Right lobe of liver (tissue), 4 donors: ENCODE results near the gene TET1.

Source experiments
- CTCF ChIP-seq, 4 donors: fragments of 200-600 bp in 3 of 4; fragments of 450-650 bp in 1 of 4; IDR thresholded peaks; one replicate each; pipeline versions ENCODE4 v1.5.1 to v1.8.0; 2016 to 2022; ENCODE audit warnings: antibody characterized with exemption in 4 of 4, mild to moderate bottlenecking in 2 of 4
- POLR2A ChIP-seq: fragments of 450-650 bp; IDR thresholded peaks from one replicate; pipeline ENCODE4 v1.6.1; 2017; ENCODE audit warnings: antibody characterized with exemption, mild to moderate bottlenecking
- donor health status: DM: no; HTN: no; CAD: no.
- donor health status: DM: no; HTN: no; CAD: no.
- donor health status: DM: no; HTN: yes; CAD: no.

GRCh38 chr10:68559251-68559650 is 886 bp upstream of the TET1 start:
- TF ChIP-seq CTCF (IDR thresholded peaks at IDR 0.05) (no peak), POLR2A (no peak)
